PC-9 (cell line): ENCODE data around the gene A4GALT.

Source experiments
- CTCF ChIP-seq: fragments of 200-600 bp; sonication (generic); conservative IDR thresholded peaks from 2 replicates; pipeline ENCODE4 v1.6.1; 2017; ENCODE audit warnings: mixed run types, antibody characterized with exemption, mild to moderate bottlenecking, moderate library complexity
- EZH2 ChIP-seq: fragments of 200-600 bp; sonication (generic); IDR thresholded peaks from 2 replicates; pipeline ENCODE4 v1.8.0; 2017; ENCODE audit warnings: antibody characterized with exemption, low read depth

GRCh38 chr22:42742940-42743339 is 22.3 kb upstream of the A4GALT start:
- no peak for TF ChIP-seq CTCF
- TF ChIP-seq EZH2: no peak
